H9 (cell line): ENCODE results near the gene GALNT16. TPM values are rescaled to one million over a fixed set of nuclear protein-coding genes. Genes with fewer than 3 reads are reported as not detected.
A peak's percentile ranks its signal among the peaks of the same experiment; 100 is the strongest.

Experiments
- DNase-seq: peaks from one replicate; pipeline ENCODE4 v3.0.0-alpha.2; 2017
- H2AFZ ChIP-seq: one replicate; pipeline ENCODE4 v1.6.1; 2013; ENCODE audit warnings: mild to moderate bottlenecking, low read length, control low read depth, moderate library complexity
- H2AK5ac ChIP-seq: 2 replicates; pipeline ENCODE4 v1.6.1; 2013; ENCODE audit warnings: low read length, control low read depth, mixed read lengths; ENCODE audit not compliant: insufficient read length
- H2BK120ac ChIP-seq: one replicate; pipeline ENCODE4 v1.6.1; 2013; ENCODE audit warnings: low read depth, mild to moderate bottlenecking, low read length, control low read depth, inconsistent platforms; ENCODE audit not compliant: poor library complexity, severe bottlenecking
- H2BK12ac ChIP-seq: 2 replicates; pipeline ENCODE4 v1.6.1; 2013; ENCODE audit warnings: low read length, control low read depth, mixed read lengths, low read depth; ENCODE audit not compliant: insufficient read length
- H2BK15ac ChIP-seq: 2 replicates; pipeline ENCODE4 v1.6.1; 2013; ENCODE audit warnings: low read depth, low read length, control low read depth
- H2BK20ac ChIP-seq: one replicate; pipeline ENCODE4 v1.6.1; 2013; ENCODE audit warnings: low read depth, mild to moderate bottlenecking, low read length, control low read depth, inconsistent platforms; ENCODE audit not compliant: poor library complexity, severe bottlenecking
- H2BK5ac ChIP-seq: 2 replicates; pipeline ENCODE4 v1.6.1; 2013; ENCODE audit warnings: low read length, control low read depth, mixed read lengths; ENCODE audit not compliant: insufficient read length
- H3K14ac ChIP-seq: 2 replicates; pipeline ENCODE4 v1.6.1; 2013; ENCODE audit warnings: low read length, control low read depth; ENCODE audit not compliant: insufficient read depth
- H3K18ac ChIP-seq: 2 replicates; pipeline ENCODE4 v1.6.1; 2013; ENCODE audit warnings: low read depth, mild to moderate bottlenecking, mixed read lengths, low read length, control low read depth; ENCODE audit not compliant: insufficient read length
- H3K23ac ChIP-seq: 2 replicates; pipeline ENCODE4 v1.6.1; 2013; ENCODE audit warnings: low read length, control low read depth, mixed read lengths, low read depth; ENCODE audit not compliant: insufficient read length
- H3K23me2 ChIP-seq: 2 replicates; pipeline ENCODE4 v1.6.1; 2013; ENCODE audit warnings: low read depth, mild to moderate bottlenecking, mixed read lengths, low read length, control low read depth; ENCODE audit not compliant: insufficient read length, poor library complexity, severe bottlenecking
- H3K27ac ChIP-seq: 2 replicates; pipeline ENCODE4 v1.5.1; 2013; ENCODE audit warnings: low read length, control low read depth, mixed read lengths, low read depth; ENCODE audit not compliant: insufficient read length
- H3K27me3 ChIP-seq: 2 replicates; pipeline ENCODE4 v1.6.1; 2013; ENCODE audit warnings: low read length, control low read depth, inconsistent platforms; ENCODE audit not compliant: insufficient read depth
- H3K4ac ChIP-seq: 2 replicates; pipeline ENCODE4 v1.6.1; 2013; ENCODE audit warnings: low read depth, mild to moderate bottlenecking, control low read depth, inconsistent platforms, low read length, moderate library complexity
- H3K4me1 ChIP-seq: 2 replicates; pipeline ENCODE4 v1.6.1; 2013; ENCODE audit warnings: low read length, control low read depth, inconsistent platforms; ENCODE audit not compliant: insufficient read depth
- H3K4me2 ChIP-seq: 2 replicates; pipeline ENCODE4 v1.6.1; 2013; ENCODE audit warnings: low read length, control low read depth, mixed read lengths; ENCODE audit not compliant: insufficient read length, insufficient read depth
- H3K56ac ChIP-seq: 2 replicates; pipeline ENCODE4 v1.6.1; 2013; ENCODE audit warnings: low read depth, mild to moderate bottlenecking, mixed read lengths, low read length, control low read depth; ENCODE audit not compliant: insufficient read length
- H3K79me1 ChIP-seq: 2 replicates; pipeline ENCODE4 v1.6.1; 2013; ENCODE audit warnings: low read depth, mild to moderate bottlenecking, moderate library complexity, low read length, control low read depth, inconsistent platforms; ENCODE audit not compliant: insufficient read depth, poor library complexity, severe bottlenecking
- H3K79me2 ChIP-seq: 2 replicates; pipeline ENCODE4 v1.6.1; 2013; ENCODE audit warnings: low read length, control low read depth, inconsistent platforms; ENCODE audit not compliant: insufficient read depth
- H3K9ac ChIP-seq: 2 replicates; pipeline ENCODE4 v1.6.1; 2013; ENCODE audit warnings: low read length, control low read depth, mixed read lengths; ENCODE audit not compliant: insufficient read length; ENCODE audit errors: extremely low read depth
- H3K9me3 ChIP-seq: one replicate; pipeline ENCODE4 v1.6.1; 2013; ENCODE audit warnings: low read depth, low read length, inconsistent platforms; ENCODE audit not compliant: control insufficient read depth
- H3T11ph ChIP-seq: one replicate; pipeline ENCODE4 v1.6.1; 2013; ENCODE audit warnings: mild to moderate bottlenecking, low read length, control low read depth, inconsistent platforms
- H4K20me1 ChIP-seq: one replicate; pipeline ENCODE4 v1.6.1; 2013; ENCODE audit not compliant: control insufficient read depth, insufficient read length, insufficient read depth
- H4K5ac ChIP-seq: 2 replicates; pipeline ENCODE4 v1.6.1; 2013; ENCODE audit warnings: low read depth, mild to moderate bottlenecking, mixed read lengths, low read length, control low read depth; ENCODE audit not compliant: insufficient read length
- H4K8ac ChIP-seq: replicated peaks from 2 replicates; pipeline ENCODE4 v1.6.1; 2013; ENCODE audit warnings: low read length, control low read depth, mixed read lengths, low read depth; ENCODE audit not compliant: insufficient read length
- H4K91ac ChIP-seq: 2 replicates; pipeline ENCODE4 v1.6.1; 2013; ENCODE audit warnings: low read depth, mild to moderate bottlenecking, moderate library complexity, mixed read lengths, low read length, control low read depth; ENCODE audit not compliant: insufficient read length
- H3K27ac Mint-ChIP-seq, 3 experiments: 2 replicates in 2 of 3; 3 replicates in 1 of 3; pipeline ENCODE4 v1.8.0; 2020 to 2021; ENCODE audit warnings: mixed read lengths in 3 of 3, mild to moderate bottlenecking in 1 of 3, moderate library complexity in 1 of 3
- H3K27me3 Mint-ChIP-seq: 2 replicates; pipeline ENCODE4 v1.8.0; 2021; ENCODE audit warnings: low read depth, mild to moderate bottlenecking, moderate library complexity, mixed read lengths
- H3K36me3 Mint-ChIP-seq, 3 experiments: 2 replicates in 2 of 3; 3 replicates in 1 of 3; pipeline ENCODE4 v1.8.0; 2020 to 2021; ENCODE audit warnings: low read depth in 3 of 3, mixed read lengths in 3 of 3; ENCODE audit not compliant: insufficient read depth in 1 of 3
- H3K4me1 Mint-ChIP-seq, 2 experiments: 2 replicates each; pipeline ENCODE4 v1.8.0; 2020; ENCODE audit warnings: mixed read lengths in 2 of 2
- H3K4me3 Mint-ChIP-seq, 2 experiments: 2 replicates in 1 of 2; 3 replicates in 1 of 2; pipeline ENCODE4 v1.8.0; 2020 to 2021; ENCODE audit warnings: mild to moderate bottlenecking in 2 of 2, mixed read lengths in 2 of 2, moderate library complexity in 1 of 2
- H3K9me3 Mint-ChIP-seq, 2 experiments: 2 replicates in 1 of 2; 3 replicates in 1 of 2; pipeline ENCODE4 v1.8.0; 2020; ENCODE audit warnings: mild to moderate bottlenecking in 2 of 2, mixed read lengths in 2 of 2, moderate library complexity in 1 of 2
- CTCF ChIP-seq: fragments of 200-600 bp; sonication (generic); conservative IDR thresholded peaks from 3 replicates; pipeline ENCODE4 v1.8.0; 2021; ENCODE audit warnings: antibody characterized with exemption, mild to moderate bottlenecking
- WGBS: extraction: QIAGEN DNeasy Blood & Tissue Kit; methylation state at CpG from one replicate; pipeline ENCODE4 v1.1.7; 2013; ENCODE audit warnings: missing lambda C conversion rate, low lambda C conversion rate, mixed read lengths; ENCODE audit not compliant: insufficient read length; ENCODE audit errors: extremely low coverage; 5-methylcytosine and 5-hydroxymethylcytosine counted together
- total RNA-seq: library from RNA; stranded (reverse); gene quantifications from 2 replicates; pipeline ENCODE4 v1.2.1, GENCODE V29; 2021

GALNT16 gene
- total RNA-seq, 1 experiment from 2014 or later: 2.3 TPM

DNA sequence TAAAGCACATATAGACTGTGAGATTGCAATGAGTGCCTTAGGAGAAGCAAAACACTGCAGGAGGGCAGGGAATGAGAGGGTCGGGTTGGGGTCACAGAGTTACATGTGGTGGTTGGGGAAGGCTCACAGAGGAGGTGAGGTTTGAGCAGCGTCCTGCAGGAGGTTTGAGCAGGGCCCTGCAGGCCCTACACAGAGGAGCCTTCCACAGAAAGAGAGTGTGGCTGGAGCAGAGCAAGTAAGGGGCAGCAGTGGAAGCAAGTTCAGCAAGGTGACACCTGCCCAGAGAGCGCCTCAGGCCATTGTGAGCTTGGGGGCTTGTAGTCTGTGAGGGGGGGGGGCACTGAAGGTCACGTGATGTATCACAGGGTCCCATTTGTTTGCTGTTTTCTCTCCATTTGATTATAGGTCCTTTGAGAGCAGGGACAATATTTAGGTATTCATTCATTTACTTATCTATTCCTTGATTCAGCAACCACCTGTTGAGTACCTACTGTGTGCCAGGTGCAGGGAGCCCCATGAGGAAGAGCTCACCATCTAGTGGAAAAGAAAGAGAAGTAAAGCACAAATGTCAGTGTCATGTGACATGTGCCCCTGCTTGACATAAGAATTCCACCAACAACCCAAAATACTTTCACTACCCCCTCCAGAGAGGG is 56.6 kb downstream of the GALNT16 start:
- no peak overlapping the region for H3K4me2 ChIP-seq
- Mint-ChIP-seq H3K4me1 (peaks cover 22 to 28% of the 10 kb centered on the region in 2 experiments), H3K4me3 (no peak overlapping the region), H3K27ac (no peak overlapping the region; a peak in 1 of 7 replicates), H3K9me3 (peaks cover 0 to 4% of the 10 kb centered on the region in 2 experiments; a peak in 1 of 5 replicates), H3K27me3 (no peaks in the 10 kb centered on the region; the same call in none of the 2 replicates), H3K36me3 (peaks cover 0 to 5% (median 0%) of the 10 kb centered on the region in 3 experiments; a peak in 1 of 7 replicates)
- TF ChIP-seq CTCF: 0 out of 3 replicates have a peak, but pooled peaks have one; percentile 10
- H3T11ph ChIP-seq: no peak overlapping the region
- H2BK5ac ChIP-seq: no peak overlapping the region
- no peak overlapping the region for H4K5ac ChIP-seq
- H2AK5ac ChIP-seq: no peak overlapping the region
- no peak overlapping the region for H3K56ac ChIP-seq
- no peak overlapping the region for H2BK12ac ChIP-seq
- H3K27ac ChIP-seq: no peak overlapping the region
- no peaks in the 10 kb centered on the region for H3K27me3 ChIP-seq
- no peaks in the 10 kb centered on the region for H4K20me1 ChIP-seq
- H3K18ac ChIP-seq: no peak overlapping the region
- no peak overlapping the region for H3K14ac ChIP-seq
- H3K9ac ChIP-seq: no peak overlapping the region
- peak; percentile 34 for DNase-seq
- H2BK20ac ChIP-seq: no peak overlapping the region
- H4K91ac ChIP-seq: no peak overlapping the region
- no peak overlapping the region for H3K4ac ChIP-seq
- H3K79me2 ChIP-seq: no peaks in the 10 kb centered on the region
- H3K23ac ChIP-seq: no peak overlapping the region
- no peak overlapping the region for H2BK15ac ChIP-seq
- no peak overlapping the region for H2AFZ ChIP-seq
- H3K23me2 ChIP-seq: no peaks in the 10 kb centered on the region
- no peak overlapping the region for H4K8ac ChIP-seq
- WGBS: no CpG with 5 or more reads among the region's 4 CpGs
- H2BK120ac ChIP-seq: no peak overlapping the region
- no peaks in the 10 kb centered on the region for H3K79me1 ChIP-seq
- H3K9me3 ChIP-seq: no peaks in the 10 kb centered on the region
- peaks cover 9% of the 10 kb centered on the region; the same call in 1 of the 2 replicates for H3K4me1 ChIP-seq
